Measurements from ENCODE around the gene GNG13. TPM values are rescaled to one million over a fixed set of nuclear protein-coding genes. Genes with fewer than 3 reads are reported as not detected.

The GNG13 gene
- total and polyA plus RNA-seq, 2 experiments from 2014 or later, result 0.29 TPM; not detected in 1

DNA sequence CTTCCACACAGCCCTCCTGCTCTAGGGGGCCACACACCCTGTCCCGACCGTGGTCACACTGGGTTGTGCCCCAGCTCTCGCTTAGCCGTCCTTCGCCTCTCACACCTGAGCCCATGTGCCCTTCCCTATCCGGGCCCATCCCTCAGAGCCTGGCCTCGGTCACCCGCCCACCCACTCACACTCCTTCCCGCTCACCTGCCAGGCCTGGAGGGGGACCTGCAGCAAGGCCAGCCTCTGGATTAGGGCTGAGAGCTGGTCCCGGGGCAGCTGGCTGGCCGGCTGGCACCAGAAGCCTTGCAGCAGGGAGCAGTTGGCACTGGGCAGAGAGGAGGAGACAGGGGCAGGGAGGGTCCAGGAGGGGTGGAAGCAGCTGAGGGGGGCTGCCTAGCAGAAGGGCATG, 22.1 kb downstream of the GNG13 start:
- Mint-ChIP-seq H3K36me3 (ENCODE audit: low read depth) (no peaks in the 10 kb centered on the region), H3K4me1 (no peaks in the 10 kb centered on the region), H3K27ac (no peak overlapping the region), H3K4me3 (no peak overlapping the region), H3K9me3 (no peaks in the 10 kb centered on the region), H3K27me3 (ENCODE audit: insufficient read depth, low read depth, poor library complexity) (peaks cover 10% of the 10 kb centered on the region)
- Histone ChIP-seq H3K27ac (ENCODE audit: low read depth) (no peak overlapping the region), H3K27me3 (ENCODE audit: insufficient read depth) (no peaks in the 10 kb centered on the region), H3K79me2 (replicated peaks; ENCODE audit: insufficient read depth) (no peaks in the 10 kb centered on the region), H4K20me1 (replicated peaks; ENCODE audit: insufficient read depth) (no peaks in the 10 kb centered on the region), H3K4me2 (no peak overlapping the region), H3K4me3 (no peak overlapping the region), H3K9me2 (ENCODE audit: insufficient read depth) (no peaks in the 10 kb centered on the region), H2AFZ (no peak overlapping the region), H3F3A (replicated peaks; ENCODE audit: low read depth) (peaks cover 3% of the 10 kb centered on the region; the same call in 1 of the 2 replicates), H3K36me3 (ENCODE audit: insufficient read depth) (no peaks in the 10 kb centered on the region), H3K4me1 (ENCODE audit: insufficient read depth) (no peaks in the 10 kb centered on the region)
- ATAC-seq (no peak; the same call in 2 of the 3 replicates), DNase-seq (ENCODE audit: low spot score) (no peak)
- TF ChIP-seq EZH2 (IDR thresholded peaks at IDR 0.05; ENCODE audit: low read depth, unreplicated experiment), result no peak
- TF ChIP-seq ZNF114 (CRISPR knock-in tag; IDR thresholded peaks at IDR 0.05), result no peak
- TF ChIP-seq NANOG (IDR thresholded peaks at IDR 0.05; ENCODE audit: borderline replicate concordance), result no peak
- TF ChIP-seq, protein P1, sequence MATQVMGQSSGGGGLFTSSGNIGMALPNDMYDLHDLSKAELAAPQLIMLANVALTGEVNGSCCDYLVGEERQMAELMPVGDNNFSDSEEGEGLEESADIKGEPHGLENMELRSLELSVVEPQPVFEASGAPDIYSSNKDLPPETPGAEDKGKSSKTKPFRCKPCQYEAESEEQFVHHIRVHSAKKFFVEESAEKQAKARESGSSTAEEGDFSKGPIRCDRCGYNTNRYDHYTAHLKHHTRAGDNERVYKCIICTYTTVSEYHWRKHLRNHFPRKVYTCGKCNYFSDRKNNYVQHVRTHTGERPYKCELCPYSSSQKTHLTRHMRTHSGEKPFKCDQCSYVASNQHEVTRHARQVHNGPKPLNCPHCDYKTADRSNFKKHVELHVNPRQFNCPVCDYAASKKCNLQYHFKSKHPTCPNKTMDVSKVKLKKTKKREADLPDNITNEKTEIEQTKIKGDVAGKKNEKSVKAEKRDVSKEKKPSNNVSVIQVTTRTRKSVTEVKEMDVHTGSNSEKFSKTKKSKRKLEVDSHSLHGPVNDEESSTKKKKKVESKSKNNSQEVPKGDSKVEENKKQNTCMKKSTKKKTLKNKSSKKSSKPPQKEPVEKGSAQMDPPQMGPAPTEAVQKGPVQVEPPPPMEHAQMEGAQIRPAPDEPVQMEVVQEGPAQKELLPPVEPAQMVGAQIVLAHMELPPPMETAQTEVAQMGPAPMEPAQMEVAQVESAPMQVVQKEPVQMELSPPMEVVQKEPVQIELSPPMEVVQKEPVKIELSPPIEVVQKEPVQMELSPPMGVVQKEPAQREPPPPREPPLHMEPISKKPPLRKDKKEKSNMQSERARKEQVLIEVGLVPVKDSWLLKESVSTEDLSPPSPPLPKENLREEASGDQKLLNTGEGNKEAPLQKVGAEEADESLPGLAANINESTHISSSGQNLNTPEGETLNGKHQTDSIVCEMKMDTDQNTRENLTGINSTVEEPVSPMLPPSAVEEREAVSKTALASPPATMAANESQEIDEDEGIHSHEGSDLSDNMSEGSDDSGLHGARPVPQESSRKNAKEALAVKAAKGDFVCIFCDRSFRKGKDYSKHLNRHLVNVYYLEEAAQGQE (IDR thresholded peaks at IDR 0.05; ENCODE audit: unreplicated experiment), result no peak
- no peak for TF ChIP-seq CREB1 (CRISPR knock-in tag; IDR thresholded peaks at IDR 0.05; ENCODE audit: low read depth)
- TF ChIP-seq, protein P2, sequence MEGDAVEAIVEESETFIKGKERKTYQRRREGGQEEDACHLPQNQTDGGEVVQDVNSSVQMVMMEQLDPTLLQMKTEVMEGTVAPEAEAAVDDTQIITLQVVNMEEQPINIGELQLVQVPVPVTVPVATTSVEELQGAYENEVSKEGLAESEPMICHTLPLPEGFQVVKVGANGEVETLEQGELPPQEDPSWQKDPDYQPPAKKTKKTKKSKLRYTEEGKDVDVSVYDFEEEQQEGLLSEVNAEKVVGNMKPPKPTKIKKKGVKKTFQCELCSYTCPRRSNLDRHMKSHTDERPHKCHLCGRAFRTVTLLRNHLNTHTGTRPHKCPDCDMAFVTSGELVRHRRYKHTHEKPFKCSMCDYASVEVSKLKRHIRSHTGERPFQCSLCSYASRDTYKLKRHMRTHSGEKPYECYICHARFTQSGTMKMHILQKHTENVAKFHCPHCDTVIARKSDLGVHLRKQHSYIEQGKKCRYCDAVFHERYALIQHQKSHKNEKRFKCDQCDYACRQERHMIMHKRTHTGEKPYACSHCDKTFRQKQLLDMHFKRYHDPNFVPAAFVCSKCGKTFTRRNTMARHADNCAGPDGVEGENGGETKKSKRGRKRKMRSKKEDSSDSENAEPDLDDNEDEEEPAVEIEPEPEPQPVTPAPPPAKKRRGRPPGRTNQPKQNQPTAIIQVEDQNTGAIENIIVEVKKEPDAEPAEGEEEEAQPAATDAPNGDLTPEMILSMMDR (conservative IDR thresholded peaks at IDR 0.05; ENCODE audit: low read depth in 2 of 2), result no peak
- no peak for TF ChIP-seq JUNB (IDR thresholded peaks at IDR 0.05; ENCODE audit: unreplicated experiment)
- TF ChIP-seq POLR2AphosphoS5 (IDR thresholded peaks at IDR 0.05; ENCODE audit: low read depth), result no peak
- TF ChIP-seq EZH2phosphoT487 (IDR thresholded peaks at IDR 0.05; ENCODE audit: unreplicated experiment), result no peak
- no peak for TF ChIP-seq STAT1 (IDR thresholded peaks at IDR 0.05; ENCODE audit: unreplicated experiment)

DNA sequence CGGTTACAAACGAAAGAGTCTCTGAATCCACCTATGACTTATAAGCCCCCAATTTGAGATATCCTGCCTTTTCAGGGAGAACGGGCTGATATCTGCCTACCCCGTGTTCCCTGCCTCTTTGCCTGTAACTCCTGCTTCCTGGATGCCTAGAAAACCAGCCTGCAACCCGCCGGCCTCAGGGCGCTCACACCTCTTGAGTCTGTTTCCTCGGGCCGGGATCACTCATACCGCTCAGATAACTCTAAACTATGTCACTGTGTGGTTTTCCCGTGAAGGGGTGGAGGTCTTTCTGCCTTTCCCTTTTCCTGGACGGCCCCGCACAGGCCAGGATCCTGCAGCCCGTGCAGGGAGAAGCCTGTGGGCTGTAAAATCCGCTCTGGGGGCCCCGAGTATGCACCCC, 22.7 kb downstream of the GNG13 start:
- Mint-ChIP-seq H3K9me3 (no peaks in the 10 kb centered on the region), H3K27ac (no peak overlapping the region), H3K36me3 (ENCODE audit: low read depth) (no peaks in the 10 kb centered on the region), H3K4me1 (no peaks in the 10 kb centered on the region), H3K4me3 (no peak overlapping the region), H3K27me3 (ENCODE audit: insufficient read depth, low read depth, poor library complexity) (peaks cover 10% of the 10 kb centered on the region)
- ATAC-seq (no peak), DNase-seq (ENCODE audit: low spot score) (no peak)
- Histone ChIP-seq H3K4me3 (no peak overlapping the region), H3K27ac (ENCODE audit: low read depth) (no peak overlapping the region), H2AFZ (no peak overlapping the region), H3F3A (replicated peaks; ENCODE audit: low read depth) (peaks cover 3% of the 10 kb centered on the region; the same call in 1 of the 2 replicates), H3K4me1 (ENCODE audit: insufficient read depth) (no peaks in the 10 kb centered on the region), H4K20me1 (replicated peaks; ENCODE audit: insufficient read depth) (no peaks in the 10 kb centered on the region), H3K4me2 (no peak overlapping the region), H3K79me2 (replicated peaks; ENCODE audit: insufficient read depth) (no peaks in the 10 kb centered on the region), H3K9me2 (ENCODE audit: insufficient read depth) (no peaks in the 10 kb centered on the region), H3K27me3 (ENCODE audit: insufficient read depth) (no peaks in the 10 kb centered on the region), H3K36me3 (ENCODE audit: insufficient read depth) (no peaks in the 10 kb centered on the region)
- TF ChIP-seq POLR2AphosphoS5 (IDR thresholded peaks at IDR 0.05; ENCODE audit: low read depth) (no peak), STAT1 (IDR thresholded peaks at IDR 0.05; ENCODE audit: unreplicated experiment) (no peak), ZNF114 (CRISPR knock-in tag; IDR thresholded peaks at IDR 0.05) (no peak), ZNF331 (CRISPR knock-in tag; IDR thresholded peaks at IDR 0.05; ENCODE audit: low read depth) (no peak), EZH2phosphoT487 (IDR thresholded peaks at IDR 0.05; ENCODE audit: unreplicated experiment) (no peak), NANOG (IDR thresholded peaks at IDR 0.05; ENCODE audit: borderline replicate concordance) (no peak)
- TF ChIP-seq, protein P2 (conservative IDR thresholded peaks at IDR 0.05; ENCODE audit: low read depth in 2 of 2), result no peak
- TF ChIP-seq, protein P3, sequence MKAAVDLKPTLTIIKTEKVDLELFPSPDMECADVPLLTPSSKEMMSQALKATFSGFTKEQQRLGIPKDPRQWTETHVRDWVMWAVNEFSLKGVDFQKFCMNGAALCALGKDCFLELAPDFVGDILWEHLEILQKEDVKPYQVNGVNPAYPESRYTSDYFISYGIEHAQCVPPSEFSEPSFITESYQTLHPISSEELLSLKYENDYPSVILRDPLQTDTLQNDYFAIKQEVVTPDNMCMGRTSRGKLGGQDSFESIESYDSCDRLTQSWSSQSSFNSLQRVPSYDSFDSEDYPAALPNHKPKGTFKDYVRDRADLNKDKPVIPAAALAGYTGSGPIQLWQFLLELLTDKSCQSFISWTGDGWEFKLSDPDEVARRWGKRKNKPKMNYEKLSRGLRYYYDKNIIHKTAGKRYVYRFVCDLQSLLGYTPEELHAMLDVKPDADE (IDR thresholded peaks at IDR 0.05), result no peak
